Spleen (tissue), 11 donors: ENCODE measurements around the gene SFMBT1. TPM values are rescaled to one million over a fixed set of nuclear protein-coding genes. Genes with fewer than 3 reads are reported as not detected.

ENCODE experiments used
- DNase-seq: peaks from one replicate; pipeline ENCODE4 v3.0.0-alpha.2; 2020
- H3K27ac ChIP-seq, 8 donors: fragments of 200-600 bp; sonication (generic) in 7 of 8; 1 replicate in 4 of 8; 2 replicates in 4 of 8; pipeline versions ENCODE4 v1.5.0 to v1.8.0; 2016 to 2021; ENCODE audit warnings: inconsistent platforms in 4 of 8, mild to moderate bottlenecking in 4 of 8, moderate library complexity in 1 of 8
- H3K27me3 ChIP-seq, 7 donors: fragments of 200-600 bp; sonication (generic) in 6 of 7; replicated peaks in 1 of 7; 1 replicate in 4 of 7; 2 replicates in 3 of 7; pipeline versions ENCODE4 v1.5.0 to v1.8.0; 2016 to 2021; ENCODE audit warnings: inconsistent platforms in 3 of 7, mild to moderate bottlenecking in 1 of 7
- H3K36me3 ChIP-seq, 6 donors: fragments of 200-600 bp; sonication (generic) in 5 of 6; 1 replicate in 4 of 6; 2 replicates in 2 of 6; pipeline versions ENCODE4 v1.5.0 to v1.8.0; 2016 to 2021; ENCODE audit warnings: inconsistent platforms in 2 of 6
- H3K4me1 ChIP-seq, 6 donors: fragments of 200-600 bp; sonication (generic) in 5 of 6; 1 replicate in 3 of 6; 2 replicates in 3 of 6; pipeline versions ENCODE4 v1.5.0 to v1.8.0; 2016 to 2021; ENCODE audit warnings: inconsistent platforms in 3 of 6
- H3K4me3 ChIP-seq, 8 donors: fragments of 200-600 bp; sonication (generic) in 7 of 8; 1 replicate in 4 of 8; 2 replicates in 4 of 8; pipeline versions ENCODE4 v1.5.0 to v1.8.0; 2016 to 2021; ENCODE audit warnings: inconsistent platforms in 4 of 8, mild to moderate bottlenecking in 4 of 8, moderate library complexity in 2 of 8
- H3K9me3 ChIP-seq, 8 donors: fragments of 200-600 bp; sonication (generic) in 7 of 8; 1 replicate in 4 of 8; 2 replicates in 4 of 8; pipeline versions ENCODE4 v1.5.0 to v1.8.0; 2016 to 2021; ENCODE audit warnings: inconsistent platforms in 4 of 8
- CTCF ChIP-seq, 11 experiments: fragments of 200-600 bp in 7 of 11; fragments of 450-650 bp in 4 of 11; sonication (generic) in 4 of 11; IDR thresholded peaks in 8 of 11; conservative IDR thresholded peaks in 3 of 11; 1 replicate in 7 of 11; 2 replicates in 4 of 11; pipeline versions ENCODE4 v1.4.0 to v1.8.0; 2016 to 2021; ENCODE audit warnings: antibody characterized with exemption in 11 of 11, inconsistent platforms in 4 of 11, mild to moderate bottlenecking in 1 of 11
- POLR2A ChIP-seq, 3 donors: fragments of 450-650 bp; IDR thresholded peaks; one replicate each; pipeline ENCODE4 v1.5.1; 2017; ENCODE audit warnings: antibody characterized with exemption in 3 of 3, mild to moderate bottlenecking in 1 of 3
- POLR2AphosphoS5 ChIP-seq, 3 donors: sonication (generic); formaldehyde crosslinking; IDR thresholded peaks; one replicate each; pipeline ENCODE4 v1.5.1; 2017; ENCODE audit warnings: antibody characterized with exemption in 3 of 3
- WGBS, 5 donors: extraction: QIAGEN DNeasy Blood & Tissue Kit in 3 of 5; methylation state at CpG; one replicate each; pipeline versions ENCODE4 v1.1.5 to v1.1.7; 2013 to 2018; 5-methylcytosine and 5-hydroxymethylcytosine counted together
- intact Hi-C: fragments of 100-400 bp; cut with DNase I; formaldehyde crosslinking; loops from one replicate; pipeline ENCODE4 v1.15.0; 2023; ENCODE audit warnings: low total_unique reads
- polyA plus RNA-seq, 3 donors: library from polyadenylated mRNA; stranded (reverse); fragments of 200-250 nt; gene quantifications; one replicate each; pipeline ENCODE4 v1.2.1, GENCODE V29; 2013
- total RNA-seq, 7 donors: library from RNA; depleted of rRNA in 3 of 7; stranded (reverse); fragments of >200 nt in 3 of 7; fragmentation: NEBNext Ultra II Directional in 4 of 7; extraction: Animal tissue kit (Norgen Biotek cat#: 25700) in 4 of 7; gene quantifications; one replicate each; pipeline versions ENCODE4 v1.1.0 to v1.2.1, GENCODE V29; 2016 to 2021
- donor health status: healthy with polysubstance abuse.
- donor health status: DM: no; HTN: no; CAD: no; lungs with moderate emphysema.
- donor health status: DM: no; HTN: no; CAD: no.
- donor health status: Bipolar disorder and iron deficiency.
- donor health status: healthy.
- donor health status: DM: no; HTN: no; CAD: no.
- donor health status: DM: yes; HTN: yes; CAD: no.

Gene SFMBT1
- total and polyA plus RNA-seq, 10 donors: 3.0 to 24.9 (median 12.3) TPM

- DNase-seq: no peak
- intact Hi-C loops: no loop called here
Measured at GRCh38 chr3:52959773-52960172, 86.1 kb downstream of the SFMBT1 start.

GRCh38 chr3:52939600-52939999, 106.3 kb downstream of the SFMBT1 start:
- DNase-seq: no peak
- intact Hi-C loops: loop anchor here (10.0 kb wide), 1 partner anchor 125 kb away; no protein-coding TSS in a partner anchor
- H3K27ac ChIP-seq: no peak overlapping the region
- H3K36me3 ChIP-seq: peaks cover 0 to 24% (median 8%) of the 10 kb centered on the region in 6 donors
- TF ChIP-seq CTCF (IDR thresholded peaks at IDR 0.05 in 8 of 11, conservative IDR thresholded peaks at IDR 0.05 in 3 of 11) (no peak), POLR2AphosphoS5 (IDR thresholded peaks at IDR 0.05) (no peak), POLR2A (IDR thresholded peaks at IDR 0.05) (no peak)
- no peaks in the 10 kb centered on the region for H3K27me3 ChIP-seq
- H3K9me3 ChIP-seq: no peaks in the 10 kb centered on the region
- H3K4me1 ChIP-seq: peaks cover 0 to 7% (median 3%) of the 10 kb centered on the region in 6 donors
- H3K4me3 ChIP-seq: no peak overlapping the region

More at GRCh38 chr3:52959773-52960172, 86.1 kb downstream of the SFMBT1 start:
- WGBS, 5 donors: 92 to 98% (median 94%) methylated on average over 2 of the region's 2 CpGs
- TF ChIP-seq CTCF (IDR thresholded peaks at IDR 0.05 in 8 of 11, conservative IDR thresholded peaks at IDR 0.05 in 3 of 11): no peak
- TF ChIP-seq POLR2AphosphoS5 (IDR thresholded peaks at IDR 0.05): no peak
- TF ChIP-seq POLR2A (IDR thresholded peaks at IDR 0.05): no peak
- Histone ChIP-seq H3K9me3 (peaks cover 0 to 4% (median 0%) of the 10 kb centered on the region in 8 donors), H3K4me3 (no peak overlapping the region), H3K27ac (no peak overlapping the region), H3K4me1 (peaks cover 0 to 18% (median 0%) of the 10 kb centered on the region in 6 donors), H3K36me3 (peaks cover 0 to 7% (median 0%) of the 10 kb centered on the region in 6 donors), H3K27me3 (no peaks in the 10 kb centered on the region)

- Histone ChIP-seq H3K36me3 (peaks cover 0 to 7% (median 0%) of the 10 kb centered on the region in 6 donors), H3K4me3 (no peak overlapping the region), H3K9me3 (no peaks in the 10 kb centered on the region), H3K27me3 (no peaks in the 10 kb centered on the region), H3K27ac (no peak overlapping the region), H3K4me1 (peaks cover 0 to 28% (median 7%) of the 10 kb centered on the region in 6 donors)
- TF ChIP-seq POLR2A (IDR thresholded peaks at IDR 0.05) (no peak), CTCF (IDR thresholded peaks at IDR 0.05 in 8 of 11, conservative IDR thresholded peaks at IDR 0.05 in 3 of 11) (peak; percentile 50 to 85 (median 75)), POLR2AphosphoS5 (IDR thresholded peaks at IDR 0.05) (no peak)
- no peak for DNase-seq
- 14 to 25% (median 16%) methylated on average over 8 of the region's 8 CpGs for WGBS, 5 donors
- intact Hi-C loops: loop anchor here (10.0 kb wide), 1 partner anchor 130 kb away; no protein-coding TSS in a partner anchor
Measured at GRCh38 chr3:52934630-52935530, 111.0 kb downstream of the SFMBT1 start.

DNA sequence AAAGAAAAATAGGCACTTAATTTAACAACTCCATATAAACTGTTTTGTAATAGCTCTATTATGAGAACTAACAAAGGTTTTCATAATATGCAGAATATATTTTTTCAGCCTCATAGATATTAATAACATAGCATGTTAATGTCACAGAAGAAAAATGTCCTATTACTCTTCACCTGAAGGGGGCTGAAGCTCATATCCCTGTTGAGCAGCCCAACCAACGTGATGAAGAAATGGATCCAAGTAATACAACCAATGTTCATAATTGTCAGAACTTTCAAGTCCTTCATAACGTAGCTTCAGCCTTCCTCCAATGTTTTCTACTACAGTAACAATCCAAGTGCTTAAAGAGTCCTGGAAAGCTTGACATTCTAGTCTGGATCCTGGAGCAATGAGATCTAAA, 114.0 kb downstream of the SFMBT1 start:
- Histone ChIP-seq H3K9me3 (no peaks in the 10 kb centered on the region), H3K36me3 (peaks cover 0 to 32% (median 0%) of the 10 kb centered on the region in 6 donors), H3K27ac (no peak overlapping the region), H3K27me3 (no peaks in the 10 kb centered on the region), H3K4me3 (no peak overlapping the region), H3K4me1 (peaks cover 0 to 31% (median 7%) of the 10 kb centered on the region in 6 donors)
- TF ChIP-seq POLR2AphosphoS5 (IDR thresholded peaks at IDR 0.05): no peak
- TF ChIP-seq POLR2A (IDR thresholded peaks at IDR 0.05): no peak
- no peak for TF ChIP-seq CTCF (IDR thresholded peaks at IDR 0.05 in 8 of 11, conservative IDR thresholded peaks at IDR 0.05 in 3 of 11)
- intact Hi-C loops: loop anchor here (10.0 kb wide), 1 partner anchor 133 kb away; no protein-coding TSS in a partner anchor
- 72 to 92% (median 84%) methylated on average over 2 of the region's 2 CpGs for WGBS, 5 donors
- no peak for DNase-seq
